Breast epithelium (tissue), 3 donors: ENCODE results near the gene PRRT1B.

Source experiments
- CTCF ChIP-seq, 3 donors: fragments of 450-650 bp; IDR thresholded peaks; one replicate each; pipeline ENCODE4 v1.5.1; 2016 to 2017; ENCODE audit warnings: antibody characterized with exemption in 3 of 3, mild to moderate bottlenecking in 3 of 3, moderate library complexity in 3 of 3
- POLR2A ChIP-seq: fragments of 450-650 bp; IDR thresholded peaks from one replicate; pipeline ENCODE4 v1.6.1; 2016; ENCODE audit warnings: antibody characterized with exemption, mild to moderate bottlenecking, moderate library complexity
- POLR2AphosphoS5 ChIP-seq, 3 donors: sonication (generic); formaldehyde crosslinking; IDR thresholded peaks; one replicate each; pipeline ENCODE4 v1.6.1; 2017; ENCODE audit warnings: antibody characterized with exemption in 3 of 3

- TF ChIP-seq CTCF (IDR thresholded peaks at IDR 0.05) (no peak), POLR2A (no peak), POLR2AphosphoS5 (IDR thresholded peaks at IDR 0.05) (no peak)
These were observed 37.4 kb downstream of the PRRT1B start for GRCh38 chr9:131582466-131583336.
